HepG2 (cell line): ENCODE data around the gene PACSIN1. TPM values are rescaled to one million over a fixed set of nuclear protein-coding genes. Genes with fewer than 3 reads are reported as not detected.
A peak's percentile ranks its signal among the peaks of the same experiment; 100 is the strongest.

Source experiments
- CAMTA2 ChIP-seq: sonication (generic); formaldehyde crosslinking; IDR thresholded peaks from 2 replicates; pipeline ENCODE4 v1.4.0; 2020; ENCODE audit warnings: mild to moderate bottlenecking, missing genetic modification reagents, borderline replicate concordance
- CEBPG ChIP-seq: IDR thresholded peaks from 2 replicates; pipeline ENCODE4 v1.6.1; 2016
- EZH2 ChIP-seq: conservative IDR thresholded peaks from 2 replicates; pipeline ENCODE4 v1.6.1; 2012; ENCODE audit warnings: mild to moderate bottlenecking, low read depth, low read length, moderate library complexity
- FOXM1 ChIP-seq: sonication (generic); formaldehyde crosslinking; IDR thresholded peaks from 2 replicates; pipeline ENCODE4 v1.5.0; 2020; ENCODE audit warnings: missing genetic modification reagents
- HES4 ChIP-seq: sonication (generic); formaldehyde crosslinking; IDR thresholded peaks from 2 replicates; pipeline ENCODE4 v1.9.0; 2021; ENCODE audit warnings: mild to moderate bottlenecking, missing genetic modification reagents, borderline replicate concordance
- NR3C1 ChIP-seq: sonication (generic); formaldehyde crosslinking; IDR thresholded peaks from 2 replicates; pipeline ENCODE4 v1.4.0; 2020; ENCODE audit warnings: missing genetic modification reagents
- PHF21A ChIP-seq: sonication (generic); formaldehyde crosslinking; IDR thresholded peaks from 2 replicates; pipeline ENCODE4 v1.5.0; 2020; ENCODE audit warnings: mild to moderate bottlenecking, missing genetic modification reagents
- POLR2AphosphoS2 ChIP-seq: IDR thresholded peaks from 2 replicates; pipeline ENCODE4 v1.6.1; 2011; ENCODE audit warnings: low read depth, low read length, improper control_type of control experiment
- U2AF2 ChIP-seq: fragments of 200-400 bp; formaldehyde crosslinking; IDR thresholded peaks from 2 replicates; pipeline ENCODE4 v1.6.1; 2017; ENCODE audit warnings: low read depth, mild to moderate bottlenecking, low read length
- ZNF501 ChIP-seq: sonication (generic); formaldehyde crosslinking; IDR thresholded peaks from 2 replicates; pipeline ENCODE4 v1.5.1; 2020; ENCODE audit warnings: mild to moderate bottlenecking, moderate library complexity, missing genetic modification reagents
- ZNF607 ChIP-seq: sonication (generic); formaldehyde crosslinking; IDR thresholded peaks from 2 replicates; pipeline ENCODE4 v1.5.1; 2020; ENCODE audit warnings: missing genetic modification reagents, mild to moderate bottlenecking, borderline replicate concordance
- ZNF746 ChIP-seq: sonication (generic); formaldehyde crosslinking; IDR thresholded peaks from 2 replicates; pipeline ENCODE4 v1.8.0; 2022; ENCODE audit warnings: mild to moderate bottlenecking, missing genetic modification reagents
- ZNF792 ChIP-seq: IDR thresholded peaks from 2 replicates; pipeline ENCODE4 v1.6.1; 2016
- ZSCAN31 ChIP-seq: sonication (generic); formaldehyde crosslinking; IDR thresholded peaks from 2 replicates; pipeline ENCODE4 v1.5.0; 2020; ENCODE audit warnings: low read depth, mild to moderate bottlenecking, missing genetic modification reagents
- polyA plus RNA-seq, 8 experiments: library from polyadenylated mRNA; depleted of rRNA in 3 of 8; stranded (reverse) in 7 of 8; unstranded in 1 of 8; fragments of >200 nt; fragmentation: Illumina TruSeq in 4 of 8; extraction: Trizol in 4 of 8; gene quantifications; 2 replicates each; pipeline versions ENCODE4 v1.2.1 to v1.2.3, GENCODE V29; 2011 to 2016; ENCODE audit warnings: low read depth in 4 of 8, missing spikeins in 1 of 8, mixed read lengths in 1 of 8; ENCODE audit not compliant: insufficient read depth in 1 of 8
- total RNA-seq, 5 experiments: library from RNA; depleted of rRNA; stranded (reverse); fragments of >200 nt; fragmentation: Illumina TruSeq; extraction: Trizol; gene quantifications; 2 replicates each; pipeline ENCODE4 v1.2.3, GENCODE V29; 2016; ENCODE audit warnings: low read depth in 1 of 5
- TF ChIP-seq, protein P1 (sequence below): sonication (generic); formaldehyde crosslinking; conservative IDR thresholded peaks from 2 replicates; pipeline ENCODE4 v1.4.0; 2020; ENCODE audit warnings: mild to moderate bottlenecking, missing genetic modification reagents, moderate library complexity
- TF ChIP-seq, protein P2 (sequence below): sonication (generic); formaldehyde crosslinking; IDR thresholded peaks from 2 replicates; pipeline ENCODE4 v1.8.0; 2022; ENCODE audit warnings: mild to moderate bottlenecking, missing genetic modification reagents; ENCODE audit not compliant: insufficient replicate concordance
- TF ChIP-seq, protein P3 (sequence below): sonication (generic); formaldehyde crosslinking; conservative IDR thresholded peaks from 2 replicates; pipeline ENCODE4 v1.8.0; 2022; ENCODE audit warnings: mild to moderate bottlenecking, moderate library complexity, missing genetic modification reagents
- TF ChIP-seq, protein P4 (sequence below): sonication (generic); formaldehyde crosslinking; IDR thresholded peaks from 2 replicates; pipeline ENCODE4 v1.5.1; 2020; ENCODE audit warnings: mild to moderate bottlenecking, missing genetic modification reagents, moderate library complexity
- TF ChIP-seq, protein P5 (sequence below): sonication (generic); formaldehyde crosslinking; IDR thresholded peaks from 2 replicates; pipeline ENCODE4 v1.8.0; 2022; ENCODE audit warnings: missing genetic modification reagents, low read depth, mild to moderate bottlenecking, borderline replicate concordance
- TF ChIP-seq, protein P6 (sequence below): fragments of 450-650 bp; IDR thresholded peaks from 2 replicates; pipeline ENCODE4 v1.6.1; 2017

PACSIN1 gene
- total and polyA plus RNA-seq, 2 of the 13 experiments (the other 11 are each of a cell fraction or from before 2014, with no cell fraction given): not detected

DNA sequence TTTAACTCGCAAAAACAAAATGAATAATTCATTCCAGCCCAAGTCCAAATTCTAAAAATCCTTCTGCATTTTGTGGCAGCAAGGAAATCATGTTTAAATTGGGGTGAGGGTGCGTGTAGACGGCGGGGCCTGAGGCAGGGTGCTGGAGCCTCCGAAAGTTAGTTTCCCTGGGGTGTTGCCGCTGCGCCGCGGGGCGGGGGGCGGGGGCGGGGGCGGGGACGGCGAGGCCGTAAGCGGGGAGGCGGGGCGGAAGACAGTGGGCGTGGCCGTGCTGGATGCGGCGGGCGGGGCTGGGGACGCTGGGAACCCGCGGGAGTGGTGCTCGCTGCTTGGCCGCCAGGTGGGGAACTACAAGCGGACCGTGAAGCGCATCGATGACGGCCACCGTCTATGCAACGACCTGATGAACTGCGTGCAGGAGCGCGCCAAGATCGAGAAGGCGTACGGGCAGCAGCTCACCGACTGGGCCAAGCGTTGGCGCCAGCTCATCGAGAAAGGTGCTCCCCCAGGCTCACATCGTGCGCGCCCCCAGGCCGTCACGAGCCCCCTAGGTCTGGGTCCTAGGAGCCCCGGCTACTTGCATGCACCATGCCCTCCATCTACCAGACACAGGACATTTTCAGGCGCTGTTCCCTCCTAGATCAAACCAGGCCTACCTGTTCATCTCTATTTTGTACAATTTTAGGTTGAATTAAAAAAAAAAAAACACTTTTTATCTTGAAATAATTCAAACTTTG lies 61.3 kb downstream of the PACSIN1 start (continued):
- TF ChIP-seq, protein P1, sequence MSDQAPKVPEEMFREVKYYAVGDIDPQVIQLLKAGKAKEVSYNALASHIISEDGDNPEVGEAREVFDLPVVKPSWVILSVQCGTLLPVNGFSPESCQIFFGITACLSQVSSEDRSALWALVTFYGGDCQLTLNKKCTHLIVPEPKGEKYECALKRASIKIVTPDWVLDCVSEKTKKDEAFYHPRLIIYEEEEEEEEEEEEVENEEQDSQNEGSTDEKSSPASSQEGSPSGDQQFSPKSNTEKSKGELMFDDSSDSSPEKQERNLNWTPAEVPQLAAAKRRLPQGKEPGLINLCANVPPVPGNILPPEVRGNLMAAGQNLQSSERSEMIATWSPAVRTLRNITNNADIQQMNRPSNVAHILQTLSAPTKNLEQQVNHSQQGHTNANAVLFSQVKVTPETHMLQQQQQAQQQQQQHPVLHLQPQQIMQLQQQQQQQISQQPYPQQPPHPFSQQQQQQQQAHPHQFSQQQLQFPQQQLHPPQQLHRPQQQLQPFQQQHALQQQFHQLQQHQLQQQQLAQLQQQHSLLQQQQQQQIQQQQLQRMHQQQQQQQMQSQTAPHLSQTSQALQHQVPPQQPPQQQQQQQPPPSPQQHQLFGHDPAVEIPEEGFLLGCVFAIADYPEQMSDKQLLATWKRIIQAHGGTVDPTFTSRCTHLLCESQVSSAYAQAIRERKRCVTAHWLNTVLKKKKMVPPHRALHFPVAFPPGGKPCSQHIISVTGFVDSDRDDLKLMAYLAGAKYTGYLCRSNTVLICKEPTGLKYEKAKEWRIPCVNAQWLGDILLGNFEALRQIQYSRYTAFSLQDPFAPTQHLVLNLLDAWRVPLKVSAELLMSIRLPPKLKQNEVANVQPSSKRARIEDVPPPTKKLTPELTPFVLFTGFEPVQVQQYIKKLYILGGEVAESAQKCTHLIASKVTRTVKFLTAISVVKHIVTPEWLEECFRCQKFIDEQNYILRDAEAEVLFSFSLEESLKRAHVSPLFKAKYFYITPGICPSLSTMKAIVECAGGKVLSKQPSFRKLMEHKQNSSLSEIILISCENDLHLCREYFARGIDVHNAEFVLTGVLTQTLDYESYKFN (CRISPR knock-in tag): no peak
- TF ChIP-seq FOXM1: no peak
- peak; percentile 62; the same call in 1 of the 2 replicates for TF ChIP-seq ZSCAN31 (CRISPR knock-in tag)
- TF ChIP-seq ZNF746 (CRISPR knock-in tag): no peak
- TF ChIP-seq, protein P2, sequence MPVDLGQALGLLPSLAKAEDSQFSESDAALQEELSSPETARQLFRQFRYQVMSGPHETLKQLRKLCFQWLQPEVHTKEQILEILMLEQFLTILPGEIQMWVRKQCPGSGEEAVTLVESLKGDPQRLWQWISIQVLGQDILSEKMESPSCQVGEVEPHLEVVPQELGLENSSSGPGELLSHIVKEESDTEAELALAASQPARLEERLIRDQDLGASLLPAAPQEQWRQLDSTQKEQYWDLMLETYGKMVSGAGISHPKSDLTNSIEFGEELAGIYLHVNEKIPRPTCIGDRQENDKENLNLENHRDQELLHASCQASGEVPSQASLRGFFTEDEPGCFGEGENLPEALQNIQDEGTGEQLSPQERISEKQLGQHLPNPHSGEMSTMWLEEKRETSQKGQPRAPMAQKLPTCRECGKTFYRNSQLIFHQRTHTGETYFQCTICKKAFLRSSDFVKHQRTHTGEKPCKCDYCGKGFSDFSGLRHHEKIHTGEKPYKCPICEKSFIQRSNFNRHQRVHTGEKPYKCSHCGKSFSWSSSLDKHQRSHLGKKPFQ (CRISPR knock-in tag): no peak
- TF ChIP-seq CAMTA2 (CRISPR knock-in tag): no peak
- no peak for TF ChIP-seq POLR2AphosphoS2
- no peak for TF ChIP-seq NR3C1 (CRISPR knock-in tag)
- 0 out of 2 replicates have a peak, but pooled peaks have one; percentile 24 for TF ChIP-seq PHF21A (CRISPR knock-in tag)
- TF ChIP-seq ZNF607: peak; percentile 86
- peak; percentile 85 for TF ChIP-seq ZNF792
- TF ChIP-seq, protein P3, sequence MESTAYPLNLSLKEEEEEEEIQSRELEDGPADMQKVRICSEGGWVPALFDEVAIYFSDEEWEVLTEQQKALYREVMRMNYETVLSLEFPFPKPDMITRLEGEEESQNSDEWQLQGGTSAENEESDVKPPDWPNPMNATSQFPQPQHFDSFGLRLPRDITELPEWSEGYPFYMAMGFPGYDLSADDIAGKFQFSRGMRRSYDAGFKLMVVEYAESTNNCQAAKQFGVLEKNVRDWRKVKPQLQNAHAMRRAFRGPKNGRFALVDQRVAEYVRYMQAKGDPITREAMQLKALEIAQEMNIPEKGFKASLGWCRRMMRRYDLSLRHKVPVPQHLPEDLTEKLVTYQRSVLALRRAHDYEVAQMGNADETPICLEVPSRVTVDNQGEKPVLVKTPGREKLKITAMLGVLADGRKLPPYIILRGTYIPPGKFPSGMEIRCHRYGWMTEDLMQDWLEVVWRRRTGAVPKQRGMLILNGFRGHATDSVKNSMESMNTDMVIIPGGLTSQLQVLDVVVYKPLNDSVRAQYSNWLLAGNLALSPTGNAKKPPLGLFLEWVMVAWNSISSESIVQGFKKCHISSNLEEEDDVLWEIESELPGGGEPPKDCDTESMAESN (CRISPR knock-in tag): peak; percentile 69
- TF ChIP-seq, protein P4, sequence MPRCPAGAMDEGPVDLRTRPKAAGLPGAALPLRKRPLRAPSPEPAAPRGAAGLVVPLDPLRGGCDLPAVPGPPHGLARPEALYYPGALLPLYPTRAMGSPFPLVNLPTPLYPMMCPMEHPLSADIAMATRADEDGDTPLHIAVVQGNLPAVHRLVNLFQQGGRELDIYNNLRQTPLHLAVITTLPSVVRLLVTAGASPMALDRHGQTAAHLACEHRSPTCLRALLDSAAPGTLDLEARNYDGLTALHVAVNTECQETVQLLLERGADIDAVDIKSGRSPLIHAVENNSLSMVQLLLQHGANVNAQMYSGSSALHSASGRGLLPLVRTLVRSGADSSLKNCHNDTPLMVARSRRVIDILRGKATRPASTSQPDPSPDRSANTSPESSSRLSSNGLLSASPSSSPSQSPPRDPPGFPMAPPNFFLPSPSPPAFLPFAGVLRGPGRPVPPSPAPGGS (CRISPR knock-in tag): no peak
- TF ChIP-seq, protein P5, sequence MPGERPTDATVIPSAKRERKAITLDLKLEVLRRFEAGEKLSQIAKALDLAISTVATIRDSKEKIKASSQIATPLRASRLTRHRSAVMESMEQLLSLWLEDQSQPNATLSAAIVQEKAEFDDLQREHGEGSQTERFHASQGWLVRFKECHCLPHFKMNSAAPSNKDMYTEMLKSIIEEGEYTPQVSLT: no peak
- TF ChIP-seq HES4 (CRISPR knock-in tag): peak; percentile 55; the same call in 1 of the 2 replicates
- no peak for TF ChIP-seq U2AF2
- TF ChIP-seq, protein P6, sequence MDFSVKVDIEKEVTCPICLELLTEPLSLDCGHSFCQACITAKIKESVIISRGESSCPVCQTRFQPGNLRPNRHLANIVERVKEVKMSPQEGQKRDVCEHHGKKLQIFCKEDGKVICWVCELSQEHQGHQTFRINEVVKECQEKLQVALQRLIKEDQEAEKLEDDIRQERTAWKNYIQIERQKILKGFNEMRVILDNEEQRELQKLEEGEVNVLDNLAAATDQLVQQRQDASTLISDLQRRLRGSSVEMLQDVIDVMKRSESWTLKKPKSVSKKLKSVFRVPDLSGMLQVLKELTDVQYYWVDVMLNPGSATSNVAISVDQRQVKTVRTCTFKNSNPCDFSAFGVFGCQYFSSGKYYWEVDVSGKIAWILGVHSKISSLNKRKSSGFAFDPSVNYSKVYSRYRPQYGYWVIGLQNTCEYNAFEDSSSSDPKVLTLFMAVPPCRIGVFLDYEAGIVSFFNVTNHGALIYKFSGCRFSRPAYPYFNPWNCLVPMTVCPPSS: no peak
- peak; percentile 64 for TF ChIP-seq CEBPG (CRISPR knock-in tag)
- no peak for TF ChIP-seq EZH2
- TF ChIP-seq ZNF501 (CRISPR knock-in tag): peak; percentile 58; the same call in 1 of the 2 replicates
